SK-N-DZ (cell line): ENCODE measurements around the gene GDF15.
"Not testable (repeated sequence)": the region's sequence is repeated elsewhere in the genome, so short reads cannot be mapped to it uniquely, and the experiment has no call there.

Experiments used
- DNase-seq: peaks from one replicate; pipeline ENCODE4 v3.0.0-alpha.2; 2015; ENCODE audit warnings: low spot score

Gene GDF15

DNA sequence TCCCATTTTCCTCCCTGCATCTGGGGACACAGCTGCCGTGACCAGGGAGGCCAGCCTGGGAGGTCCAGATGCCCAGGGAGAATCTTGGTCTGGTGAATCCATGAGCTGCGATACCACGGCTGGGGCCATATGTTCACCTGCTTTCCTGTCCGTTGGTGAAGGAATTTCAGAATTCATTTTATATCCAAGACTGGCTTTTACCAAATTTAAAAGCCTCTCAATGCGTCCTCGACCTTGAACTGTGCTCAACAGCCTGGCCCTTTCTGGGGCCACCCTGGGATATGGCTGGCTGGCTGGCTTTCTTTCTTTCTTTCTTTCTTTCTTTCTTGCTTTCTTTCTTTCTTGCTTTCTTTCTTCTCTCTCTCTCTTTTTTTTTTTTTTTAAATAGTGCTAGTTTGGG is 22.2 kb upstream of the GDF15 start:
- no peak for DNase-seq

DNA sequence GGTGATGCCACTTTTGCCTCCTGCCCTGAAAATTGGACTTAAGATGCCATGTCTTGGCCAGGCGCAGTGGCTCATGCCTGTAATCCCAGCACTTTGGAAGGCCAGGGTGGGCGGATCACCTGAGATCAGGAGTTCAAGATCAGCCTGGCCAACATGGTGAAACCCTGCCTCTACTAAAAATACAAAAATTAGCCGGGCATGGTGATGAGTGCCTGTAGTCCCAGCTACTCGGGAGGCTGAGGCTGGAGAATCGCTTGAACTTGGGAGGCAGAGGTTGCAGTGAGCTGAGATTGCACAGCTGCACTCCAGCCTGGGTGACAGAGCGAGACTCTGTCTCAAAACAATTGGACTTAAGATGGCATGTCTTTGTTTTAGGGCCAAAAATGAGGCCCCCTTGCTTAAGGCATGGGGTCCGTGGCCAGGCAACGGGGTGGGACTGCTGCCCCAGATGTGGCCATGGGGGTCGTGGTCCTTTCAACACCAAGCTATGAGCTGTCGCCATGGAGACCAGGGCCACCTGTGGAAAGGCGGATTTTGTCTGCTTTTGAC is 21.6 kb upstream of the GDF15 start:
- DNase-seq: not testable (repeated sequence)

DNA sequence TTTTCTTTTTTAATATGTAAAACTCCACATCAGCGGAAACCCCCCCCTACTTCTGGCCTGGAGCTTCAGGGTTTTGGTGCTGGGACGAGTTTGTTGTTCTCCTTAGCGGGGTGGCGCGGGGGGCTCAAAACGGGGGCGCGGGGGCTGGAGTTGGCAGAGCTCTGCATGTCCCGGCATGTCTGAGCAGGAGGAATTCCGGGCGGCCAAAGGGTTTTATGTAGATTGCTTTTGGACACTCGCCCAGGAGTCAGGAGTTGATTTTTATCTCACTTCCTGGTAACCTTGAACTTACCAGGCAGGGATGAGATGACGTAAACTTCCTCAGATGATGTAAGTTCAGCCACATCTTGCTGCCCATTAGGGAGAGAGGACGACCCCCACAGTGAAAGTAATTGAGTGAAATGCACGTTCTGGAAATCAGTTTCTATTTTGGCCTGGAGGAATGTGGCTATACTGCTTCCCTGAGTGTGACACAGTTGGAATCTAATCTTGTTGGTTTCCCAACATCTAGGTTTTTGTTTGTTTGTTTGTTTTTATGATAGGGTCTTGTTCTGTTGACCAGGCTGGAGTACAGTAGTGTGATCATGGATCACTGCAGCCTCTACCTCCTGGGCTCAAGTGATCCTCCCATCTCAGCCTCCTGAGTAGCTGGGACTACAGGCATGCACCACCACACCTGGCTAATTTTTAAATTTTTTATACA is 21.0 kb upstream of the GDF15 start:
- DNase-seq: peak; percentile 60

DNA sequence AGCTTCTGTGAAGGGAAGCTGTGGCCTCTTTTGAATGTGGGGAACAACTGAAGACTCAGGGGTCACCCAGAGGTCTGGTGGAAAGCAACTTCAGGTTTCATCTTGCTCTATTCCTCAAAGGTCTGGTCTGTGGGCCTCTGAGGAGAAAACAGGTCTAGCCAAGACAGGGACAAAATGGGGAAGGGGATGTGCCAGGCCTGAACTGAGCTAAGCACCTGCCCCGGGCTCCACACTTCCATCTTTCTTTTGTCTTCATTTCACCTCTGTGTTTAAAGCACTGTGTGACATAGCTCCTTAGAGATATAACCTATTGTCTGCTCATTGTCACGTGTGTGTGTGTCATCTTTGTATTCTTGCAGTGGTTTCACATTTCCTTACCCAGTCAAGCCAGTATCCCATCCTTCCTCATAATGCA is 19.9 kb upstream of the GDF15 start:
- no peak for DNase-seq

DNA sequence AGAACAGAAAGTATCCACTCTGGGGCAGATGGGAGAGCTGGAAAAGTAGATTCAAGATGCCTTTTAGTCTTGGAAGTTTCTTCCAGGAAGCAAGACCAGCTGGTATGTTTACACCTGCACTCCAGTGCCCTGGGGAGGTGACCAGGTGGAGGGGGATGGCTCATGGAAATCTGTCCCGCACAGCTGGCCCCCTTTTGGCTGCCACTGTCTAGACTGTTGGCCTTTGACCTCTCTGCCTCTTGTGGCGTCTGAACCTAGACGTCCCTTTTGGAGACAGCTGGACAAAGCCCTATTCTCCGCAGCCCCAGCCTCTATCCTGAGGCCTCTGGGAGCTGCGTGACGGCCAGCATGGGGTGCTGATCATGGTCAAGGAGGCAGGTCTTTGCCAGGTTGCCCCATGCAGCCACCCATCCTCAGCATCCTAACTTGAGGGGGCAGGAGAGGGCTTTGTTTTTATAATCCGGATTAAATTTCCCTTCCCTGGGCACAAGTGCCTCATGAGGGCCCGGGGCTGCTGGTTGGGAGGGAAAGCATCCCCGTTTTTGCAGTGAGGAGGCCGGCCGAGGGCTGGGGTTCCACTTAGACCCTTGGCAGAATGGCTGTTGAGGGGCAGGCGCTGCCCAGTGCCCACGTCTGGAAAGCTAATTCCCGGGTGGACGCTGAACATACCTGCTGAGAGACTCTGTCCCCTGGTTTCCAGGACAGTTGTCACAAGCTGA is 17.3 kb upstream of the GDF15 start:
- DNase-seq: no peak

DNA sequence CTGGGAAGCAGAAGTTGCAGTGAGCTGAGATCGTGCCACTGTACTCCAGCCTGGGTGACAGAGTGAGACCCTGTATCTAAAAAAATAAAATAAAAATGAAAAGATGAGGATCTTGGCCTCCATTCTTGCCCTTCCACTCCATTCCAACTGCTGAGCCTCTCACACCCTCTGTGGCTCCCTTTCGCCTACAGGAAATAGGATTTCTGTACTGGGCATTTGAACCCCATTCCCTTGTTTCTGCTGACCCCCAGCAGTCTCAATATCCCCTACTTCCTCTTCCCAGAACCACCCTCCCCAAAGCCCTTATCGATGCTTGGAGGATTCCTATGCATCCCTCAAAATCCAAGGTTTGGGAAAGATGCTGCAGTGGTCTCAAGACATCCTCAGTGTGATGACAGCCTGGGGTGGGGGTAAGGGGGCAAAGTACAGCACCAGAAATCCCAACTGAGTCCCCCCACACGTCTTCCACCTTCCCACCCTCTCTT is 12.5 kb upstream of the GDF15 start:
- no peak for DNase-seq

DNA sequence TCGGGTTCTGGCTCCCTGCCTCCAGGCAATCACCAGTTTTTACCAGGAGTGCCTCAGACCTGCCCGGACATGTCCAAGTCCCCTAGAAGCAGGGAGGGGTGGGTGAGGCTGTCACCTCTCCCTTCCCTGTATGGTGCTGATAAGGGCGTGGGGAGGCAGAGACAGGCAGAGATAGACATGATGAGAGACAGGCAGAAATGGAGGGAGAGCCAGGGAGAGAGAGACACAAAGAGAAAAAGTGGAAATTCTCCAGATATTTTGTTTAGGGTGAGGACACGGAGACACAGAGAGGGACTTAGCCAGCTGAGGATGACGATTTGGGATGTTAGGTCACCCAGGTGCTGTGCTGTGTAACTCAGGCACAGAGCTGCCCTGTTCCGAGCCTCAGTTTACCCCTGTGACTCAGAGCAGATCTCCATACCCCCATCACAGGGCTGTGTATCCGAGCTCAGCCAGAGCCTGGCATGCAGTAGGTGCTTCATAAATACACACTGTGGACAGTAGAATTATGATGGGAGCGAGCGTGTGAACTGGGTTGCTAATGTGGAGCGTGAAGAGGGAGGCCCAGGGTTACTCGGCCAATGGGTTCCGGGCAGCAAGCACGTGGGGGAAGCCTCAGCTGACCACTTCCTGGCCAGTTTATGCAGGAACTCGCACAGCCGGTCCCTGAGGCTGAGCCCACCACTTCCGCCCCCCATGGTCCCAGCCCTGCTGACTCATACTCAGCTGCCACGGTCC is 11.9 kb upstream of the GDF15 start:
- DNase-seq: peak; percentile 36

DNA sequence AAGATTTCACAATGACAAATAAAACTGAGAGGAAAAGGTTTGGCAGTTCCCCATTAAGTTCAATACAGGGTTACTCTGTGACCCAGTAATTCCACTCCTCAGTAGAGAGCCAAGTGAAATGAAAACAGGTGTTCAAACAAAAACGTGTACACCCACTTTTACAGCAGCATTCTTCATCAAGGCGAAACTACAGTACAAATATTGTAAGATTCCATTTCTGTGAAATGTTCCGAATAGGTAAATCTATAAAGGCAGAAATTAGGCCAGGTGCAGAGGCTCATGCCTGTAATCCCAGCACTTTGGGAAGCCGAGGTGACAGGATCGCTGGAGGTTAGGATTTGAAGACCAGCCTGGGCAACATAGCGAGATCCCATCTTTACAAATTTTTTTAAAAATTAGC is 8.9 kb upstream of the GDF15 start:
- DNase-seq: no peak

DNA sequence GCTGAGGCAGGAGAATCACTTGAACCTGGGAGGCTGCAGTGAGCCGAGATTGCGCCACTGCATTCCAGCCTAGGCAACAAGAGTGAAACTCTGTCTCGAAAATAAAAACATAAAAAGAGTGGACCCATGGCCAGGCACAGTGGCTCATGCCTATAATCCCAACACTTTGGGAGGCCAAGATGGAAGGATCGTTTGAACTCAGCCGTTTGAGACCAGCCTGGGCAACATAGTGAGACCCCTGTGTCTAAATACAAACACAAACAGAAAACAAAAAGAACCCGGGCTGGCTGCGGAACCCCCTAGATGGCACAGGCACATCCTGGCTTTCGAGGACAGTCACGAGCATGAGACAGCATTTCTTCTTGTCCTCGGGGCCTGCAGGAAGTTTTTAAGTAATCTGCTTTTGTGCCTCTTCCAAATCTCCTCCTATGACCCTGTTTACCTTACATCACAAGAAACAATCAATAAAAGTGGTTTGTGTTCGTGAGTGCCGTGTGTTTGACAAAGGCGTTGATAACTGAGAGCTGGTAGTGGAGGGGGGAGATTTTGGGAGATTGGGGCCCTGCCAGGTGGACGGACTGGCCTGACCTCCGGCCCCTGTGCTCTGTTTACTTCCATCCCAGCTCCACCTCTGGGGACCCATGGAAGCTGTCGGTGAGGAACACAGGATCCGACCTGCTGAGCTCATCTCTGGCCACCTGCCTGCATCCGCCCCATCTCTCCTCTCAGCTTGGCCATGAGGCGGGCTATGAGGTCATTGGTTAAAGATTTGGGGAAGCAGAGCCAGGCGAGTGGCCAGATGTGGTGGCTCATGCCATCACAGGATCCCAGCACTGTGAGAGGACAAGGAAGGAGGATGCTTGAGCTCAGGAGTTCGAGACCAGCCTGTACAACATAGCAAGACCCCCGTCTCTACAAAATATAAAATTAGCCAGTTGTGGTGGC is 5.9 kb upstream of the GDF15 start:
- no peak for DNase-seq

DNA sequence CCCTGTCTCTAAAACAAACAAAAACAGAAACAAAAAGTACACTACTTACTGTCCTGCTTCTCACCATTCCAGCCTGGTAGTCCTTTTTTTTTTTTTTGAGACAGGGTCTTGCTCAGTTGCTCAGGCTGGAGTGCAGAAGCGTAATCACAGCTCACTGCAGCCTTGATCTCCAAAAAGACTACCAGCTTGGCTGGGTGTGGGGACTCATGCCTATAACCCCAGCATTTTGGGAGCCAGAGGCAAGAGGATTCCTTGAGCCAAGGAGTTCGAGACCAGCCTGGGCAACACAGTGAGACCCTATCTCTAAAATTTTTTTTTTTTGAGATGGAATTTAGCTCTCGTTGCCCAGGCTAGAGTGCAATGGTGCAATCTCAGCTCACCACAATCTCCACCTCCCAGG is 5.1 kb upstream of the GDF15 start:
- no peak for DNase-seq

DNA sequence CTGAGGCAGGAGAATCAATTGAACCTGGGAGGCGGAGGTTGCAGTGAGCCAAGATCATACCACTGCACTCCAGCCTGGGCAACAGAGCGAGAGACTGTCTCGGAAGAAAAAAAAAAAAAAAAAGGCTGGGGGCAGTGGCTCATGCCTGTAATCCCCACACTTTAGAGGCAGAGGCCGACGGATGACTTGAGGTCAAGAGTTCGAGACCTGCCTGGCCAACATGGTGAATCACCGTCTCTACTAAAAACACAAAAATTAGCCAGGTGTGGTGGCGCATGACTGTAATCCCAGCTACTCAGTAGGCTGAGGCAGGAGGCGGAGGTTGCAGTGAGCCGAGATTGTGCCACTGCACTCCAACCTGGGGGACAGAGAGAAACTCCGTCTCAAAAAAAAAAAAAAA is 2.3 kb upstream of the GDF15 start:
- DNase-seq: not testable (repeated sequence)

DNA sequence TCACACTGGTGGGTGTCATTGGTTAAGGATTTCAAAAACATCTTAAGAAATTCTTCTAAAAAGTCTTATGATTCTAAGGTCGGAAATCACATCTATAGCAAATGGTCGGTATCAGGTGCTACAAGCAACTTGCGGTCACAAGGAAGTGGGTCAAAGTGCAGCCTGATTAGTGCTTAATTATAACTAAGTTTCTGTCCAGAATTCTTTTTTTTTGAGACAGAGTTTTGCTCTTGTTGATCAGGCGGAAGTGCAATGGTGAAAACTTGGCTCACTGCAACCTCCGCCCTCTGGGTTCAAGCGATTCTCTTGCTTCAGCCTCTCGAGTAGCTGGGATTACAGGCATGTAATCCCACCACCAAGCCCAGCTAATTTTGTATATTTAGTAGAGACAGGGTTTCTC is 1.2 kb upstream of the GDF15 start:
- no peak for DNase-seq

DNA sequence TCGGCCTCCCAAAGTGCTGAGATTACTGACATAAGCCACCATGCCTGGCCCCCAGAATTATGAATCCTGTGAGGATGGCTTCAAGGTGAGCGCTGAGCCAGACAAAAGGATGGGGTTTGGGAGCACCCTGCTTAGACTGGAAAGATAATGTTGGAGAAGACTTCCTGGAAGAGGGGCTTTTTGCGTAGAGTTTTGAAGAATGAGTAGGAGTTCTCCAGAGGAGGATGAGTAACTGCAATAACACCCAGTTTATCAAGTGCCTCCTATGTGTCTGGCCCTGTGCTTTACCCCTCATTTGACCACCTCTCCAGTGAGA is 641 bp upstream of the GDF15 start:
- no peak for DNase-seq

DNA sequence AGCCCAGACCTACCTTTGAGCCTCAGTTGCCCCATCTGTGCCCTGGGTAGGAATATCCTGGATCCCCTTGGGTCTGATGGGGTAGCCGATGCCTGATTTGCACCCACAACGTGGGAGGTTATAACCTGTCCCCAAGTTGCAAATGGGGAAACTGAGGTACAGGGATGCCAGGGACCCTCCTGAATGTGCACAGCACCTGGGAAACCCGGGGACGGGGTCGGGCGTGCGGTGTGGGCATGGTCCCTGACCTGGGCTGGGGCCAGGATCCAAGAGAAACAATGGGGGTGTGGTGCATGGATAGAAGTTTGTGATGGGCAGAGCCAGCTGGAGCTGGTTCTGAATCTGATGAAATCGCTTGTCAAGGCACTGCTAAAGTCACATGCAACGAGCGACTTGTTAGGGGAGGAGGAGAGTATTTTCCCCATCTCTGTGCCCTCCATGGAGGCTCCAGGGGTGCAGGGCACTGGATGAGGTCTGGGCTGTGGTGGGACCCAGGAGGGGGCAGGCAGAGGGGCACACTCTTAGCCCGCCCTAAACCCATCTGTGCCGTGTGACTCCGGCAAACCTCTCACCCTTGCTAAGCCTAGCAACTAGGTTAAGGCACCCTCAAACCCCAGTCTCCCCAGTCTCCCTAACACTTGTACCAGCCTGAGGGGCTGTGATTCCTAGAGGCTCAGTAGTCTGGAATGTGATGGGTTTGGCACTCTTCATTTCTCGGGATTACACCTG is 749 bp downstream of the GDF15 start:
- no peak for DNase-seq

DNA sequence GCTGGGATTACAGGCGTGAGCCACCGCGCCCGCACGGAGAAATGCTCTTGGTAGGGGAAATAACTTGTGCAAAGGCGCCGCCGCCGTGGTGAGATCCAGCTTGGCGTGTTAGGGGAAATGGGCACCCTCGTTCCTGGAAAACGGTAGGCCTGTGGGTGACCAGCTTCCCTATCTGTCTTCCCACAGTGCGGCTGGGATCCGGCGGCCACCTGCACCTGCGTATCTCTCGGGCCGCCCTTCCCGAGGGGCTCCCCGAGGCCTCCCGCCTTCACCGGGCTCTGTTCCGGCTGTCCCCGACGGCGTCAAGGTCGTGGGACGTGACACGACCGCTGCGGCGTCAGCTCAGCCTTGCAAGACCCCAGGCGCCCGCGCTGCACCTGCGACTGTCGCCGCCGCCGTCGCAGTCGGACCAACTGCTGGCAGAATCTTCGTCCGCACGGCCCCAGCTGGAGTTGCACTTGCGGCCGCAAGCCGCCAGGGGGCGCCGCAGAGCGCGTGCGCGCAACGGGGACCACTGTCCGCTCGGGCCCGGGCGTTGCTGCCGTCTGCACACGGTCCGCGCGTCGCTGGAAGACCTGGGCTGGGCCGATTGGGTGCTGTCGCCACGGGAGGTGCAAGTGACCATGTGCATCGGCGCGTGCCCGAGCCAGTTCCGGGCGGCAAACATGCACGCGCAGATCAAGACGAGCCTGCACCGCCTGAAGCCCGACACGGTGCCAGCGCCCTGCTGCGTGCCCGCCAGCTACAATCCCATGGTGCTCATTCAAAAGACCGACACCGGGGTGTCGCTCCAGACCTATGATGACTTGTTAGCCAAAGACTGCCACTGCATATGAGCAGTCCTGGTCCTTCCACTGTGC is 2.4 kb downstream of the GDF15 start:
- peak; percentile 69 for DNase-seq

DNA sequence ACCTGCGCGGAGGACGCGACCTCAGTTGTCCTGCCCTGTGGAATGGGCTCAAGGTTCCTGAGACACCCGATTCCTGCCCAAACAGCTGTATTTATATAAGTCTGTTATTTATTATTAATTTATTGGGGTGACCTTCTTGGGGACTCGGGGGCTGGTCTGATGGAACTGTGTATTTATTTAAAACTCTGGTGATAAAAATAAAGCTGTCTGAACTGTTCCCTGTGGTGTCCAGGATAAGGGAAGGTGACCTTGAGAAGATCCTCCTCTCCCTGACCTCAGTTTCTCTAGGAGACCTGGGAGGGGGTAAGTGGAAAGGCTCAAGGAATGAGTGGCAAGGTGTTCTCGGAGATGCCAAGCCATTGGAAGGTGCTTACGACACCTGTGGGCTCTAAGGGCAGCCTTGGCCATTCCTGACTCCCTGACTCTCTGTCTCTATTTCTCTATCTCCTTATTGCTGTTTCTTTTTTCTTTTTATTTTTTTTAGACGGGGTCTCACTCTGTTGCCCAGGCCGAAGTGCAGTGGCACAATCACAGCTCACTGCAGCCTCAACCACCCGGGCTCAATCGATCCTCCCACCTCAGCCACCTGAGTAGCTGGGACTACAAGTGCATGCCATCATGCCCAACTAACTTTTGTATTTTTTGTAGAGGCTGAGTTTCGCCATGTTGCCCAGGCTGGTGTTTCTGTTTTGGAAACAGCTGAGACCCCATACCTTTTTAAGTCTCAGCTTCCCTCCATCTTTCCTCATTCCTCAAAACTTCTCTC is 3.2 kb downstream of the GDF15 start:
- DNase-seq: no peak

DNA sequence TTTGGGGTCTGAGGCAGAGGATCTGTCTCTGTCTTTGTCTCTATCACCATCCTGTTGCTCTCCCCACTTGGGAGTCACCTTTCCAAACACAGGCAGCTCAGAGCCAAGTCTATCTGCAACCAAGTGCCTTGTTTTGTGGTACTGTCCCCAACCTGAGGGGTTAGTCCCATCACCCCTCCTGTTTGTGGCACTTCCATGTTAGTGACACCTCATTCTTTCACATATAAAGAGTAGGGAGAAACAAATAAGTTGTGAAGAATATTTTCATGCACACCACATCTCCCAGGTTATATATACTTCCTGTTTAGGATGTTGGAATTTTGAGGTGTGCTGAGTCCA is 3.7 kb downstream of the GDF15 start:
- no peak for DNase-seq

DNA sequence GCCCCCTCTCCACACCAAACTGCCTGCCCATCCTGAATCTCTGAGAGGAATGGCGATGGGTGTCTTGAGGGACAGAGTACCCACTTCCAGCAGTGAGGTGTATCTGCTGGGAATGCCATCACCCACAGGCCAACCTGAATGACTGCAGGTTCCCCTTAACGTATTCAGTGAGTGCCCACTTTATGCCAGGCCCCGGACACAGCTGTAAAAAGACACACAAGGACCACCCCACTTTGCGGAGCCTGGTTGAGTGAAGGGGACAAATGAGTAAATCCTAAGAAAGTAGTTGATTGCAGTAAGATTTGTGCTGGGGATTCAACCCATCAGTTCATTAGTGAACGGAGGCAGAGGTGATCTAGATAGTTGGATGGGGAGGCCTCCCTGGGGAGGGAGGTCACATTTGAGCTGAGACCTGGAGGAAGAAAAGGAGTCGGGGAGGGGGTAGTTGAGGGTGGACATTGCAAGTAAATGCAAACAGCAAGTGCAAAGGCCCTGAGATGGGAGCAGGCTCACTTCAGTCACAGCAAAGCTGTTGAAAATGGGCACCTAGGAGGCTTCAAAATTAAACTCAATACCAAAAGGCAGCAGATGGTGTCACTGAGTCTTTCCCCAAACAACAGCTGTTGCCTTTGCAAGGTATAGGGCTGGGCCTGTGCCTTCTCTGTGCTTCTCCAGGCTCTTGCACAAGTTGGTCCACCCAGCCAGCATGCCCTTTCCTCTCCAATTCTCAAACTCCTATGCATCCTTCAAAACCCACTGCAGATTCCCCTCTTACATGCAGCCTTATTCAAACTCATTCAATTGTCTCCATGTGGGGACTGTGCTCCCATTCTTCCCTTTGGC is 4.3 kb downstream of the GDF15 start:
- no peak for DNase-seq
